ENCODE results near the gene LYRM9.
"Not testable (repeated sequence)": the region's sequence is repeated elsewhere in the genome, so short reads cannot be mapped to it uniquely, and the experiment has no call there.

Gene LYRM9

GRCh38 chr17:27839571-27840405 lies 53.4 kb downstream of the LYRM9 start:
- DNase-seq (ENCODE audit: low spot score): not testable (repeated sequence)

- not testable (repeated sequence) for DNase-seq (ENCODE audit: low spot score)
These were observed 54.6 kb downstream of the LYRM9 start for GRCh38 chr17:27838607-27839006.

GRCh38 chr17:27837769-27838168 lies 55.4 kb downstream of the LYRM9 start:
- not testable (repeated sequence) for DNase-seq (ENCODE audit: low spot score)

GRCh38 chr17:27836651-27837050 lies 56.5 kb downstream of the LYRM9 start:
- no peak for DNase-seq (ENCODE audit: low spot score)

GRCh38 chr17:27834571-27834970 lies 58.6 kb downstream of the LYRM9 start:
- no peak for DNase-seq (ENCODE audit: low spot score)

GRCh38 chr17:27832831-27833230 lies 60.3 kb downstream of the LYRM9 start:
- DNase-seq (ENCODE audit: low spot score): no peak

- DNase-seq (ENCODE audit: low spot score): not testable (repeated sequence)
These were observed 63.3 kb downstream of the LYRM9 start for GRCh38 chr17:27829888-27830287.

- DNase-seq (ENCODE audit: low spot score): not testable (repeated sequence)
These were observed 63.9 kb downstream of the LYRM9 start for GRCh38 chr17:27829143-27829711.

All from AG08396 (cell line).